HG03575 (cell line): ENCODE measurements around the gene FLT1.
A peak's percentile ranks its signal among the peaks of the same experiment; 100 is the strongest.

ENCODE experiments used
- ATAC-seq: cut with Tn5 transposase; IDR thresholded peaks from one replicate; pipeline ENCODE4 v1.9.1; 2021; ENCODE audit not compliant: unreplicated experiment, insufficient number of reproducible peaks, low FRiP score; ENCODE audit errors: extremely low read depth

The FLT1 gene

DNA sequence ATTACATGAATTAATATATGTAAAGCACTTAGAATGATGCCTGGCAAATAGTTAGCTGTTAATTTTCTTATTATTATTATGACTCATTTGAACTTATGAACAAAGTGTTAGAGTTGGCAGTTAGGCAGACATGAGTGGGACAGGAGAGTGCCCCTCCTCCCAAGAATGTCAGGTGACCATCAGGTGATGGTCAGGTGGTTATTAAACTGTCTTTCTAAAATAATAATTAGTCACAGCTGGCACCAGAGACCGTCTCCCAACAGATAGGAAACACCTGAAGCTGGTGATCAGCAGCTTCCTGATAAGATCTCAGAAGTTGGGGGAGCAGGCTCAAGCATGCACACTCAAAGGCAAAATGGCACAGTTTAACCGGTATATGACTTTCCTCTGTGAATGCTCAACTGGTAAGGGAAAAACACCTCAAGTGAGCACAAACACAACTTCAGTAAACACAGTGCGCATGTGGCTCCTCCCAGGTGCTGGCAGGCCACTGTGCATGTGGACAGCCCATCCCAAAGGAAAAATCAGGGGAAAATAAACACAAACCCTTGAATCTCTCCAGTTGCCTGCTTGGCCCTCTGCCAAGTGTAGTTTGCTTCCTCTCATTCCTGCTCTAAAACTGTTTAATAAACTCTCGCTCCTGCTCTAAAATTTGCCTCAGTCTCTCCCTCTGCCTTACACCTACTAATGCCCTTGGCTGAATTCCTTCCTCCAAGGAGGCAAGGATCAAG lies 54.0 kb downstream of the FLT1 start:
- ATAC-seq: no peak

DNA sequence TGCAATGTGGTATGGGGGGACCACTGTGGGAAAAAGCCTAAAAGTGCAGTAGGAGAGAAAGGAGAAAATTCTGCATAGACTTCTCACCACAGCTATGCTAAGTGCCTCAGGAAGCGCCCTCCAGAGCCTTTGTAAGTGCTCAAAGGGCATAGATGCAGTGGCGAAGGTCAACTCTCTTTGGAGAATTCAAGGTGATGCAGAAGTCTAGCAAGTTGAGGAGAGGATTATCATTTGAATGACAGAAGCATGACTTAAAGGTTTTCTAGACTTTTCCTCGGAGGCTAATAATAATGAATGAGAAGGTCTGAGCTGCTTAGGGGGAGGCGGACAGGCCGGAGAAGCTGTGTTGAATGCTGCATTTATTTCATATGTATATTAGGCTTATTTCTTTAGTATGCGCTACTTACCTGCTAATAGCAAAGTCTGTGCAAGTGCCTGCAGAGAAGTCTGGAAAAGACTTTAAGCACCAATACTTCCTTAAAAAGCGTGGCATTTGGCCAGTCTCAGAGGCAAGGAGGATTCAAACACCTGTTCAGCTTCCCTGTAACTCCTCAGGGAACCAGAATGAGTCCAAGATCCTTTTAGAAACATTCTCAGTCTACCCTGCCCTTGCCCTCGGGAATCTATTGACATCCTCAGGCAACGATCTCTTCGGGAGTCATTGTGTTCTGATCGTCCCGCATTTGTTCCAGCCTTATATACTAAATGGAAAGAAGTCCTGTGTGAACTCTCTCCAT lies 56.2 kb downstream of the FLT1 start:
- ATAC-seq: no peak

DNA sequence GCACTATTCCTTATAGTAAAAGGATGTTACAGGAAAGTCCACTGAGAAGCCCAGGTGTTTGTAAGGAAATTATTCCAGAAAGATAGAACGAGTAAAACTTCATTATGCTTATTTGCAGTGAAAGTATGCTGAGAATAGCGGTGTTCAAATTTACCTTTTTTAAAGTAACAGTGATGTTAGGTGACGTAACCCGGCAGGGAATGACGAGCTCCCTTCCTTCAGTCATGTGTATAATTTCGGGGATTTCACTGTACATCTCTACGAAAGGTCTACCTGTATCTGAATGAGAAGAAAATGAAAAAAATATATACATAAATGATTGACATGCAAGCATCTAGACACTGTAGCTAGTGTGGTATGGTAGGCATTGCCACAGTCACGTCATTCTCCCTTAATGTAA lies 56.9 kb downstream of the FLT1 start:
- no peak for ATAC-seq

DNA sequence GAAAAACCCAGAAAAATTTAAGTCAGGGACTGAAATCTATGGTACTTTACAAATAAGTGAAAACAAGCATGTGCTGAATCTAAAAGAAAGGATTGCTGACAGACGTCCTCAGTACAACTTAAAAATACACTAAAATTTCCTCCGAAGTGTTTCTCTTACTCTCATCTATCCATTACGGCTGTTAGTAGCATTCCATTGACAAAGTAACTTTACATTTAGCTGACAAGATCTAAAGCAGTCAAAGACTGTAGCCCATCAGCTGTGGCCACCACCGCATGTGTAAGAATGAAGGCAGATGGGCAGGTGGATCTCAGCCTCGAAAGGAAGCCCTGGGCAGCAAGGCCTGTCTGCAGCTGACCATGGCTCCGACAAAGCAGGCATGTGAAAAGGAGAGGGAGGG lies 59.0 kb downstream of the FLT1 start:
- ATAC-seq: no peak

DNA sequence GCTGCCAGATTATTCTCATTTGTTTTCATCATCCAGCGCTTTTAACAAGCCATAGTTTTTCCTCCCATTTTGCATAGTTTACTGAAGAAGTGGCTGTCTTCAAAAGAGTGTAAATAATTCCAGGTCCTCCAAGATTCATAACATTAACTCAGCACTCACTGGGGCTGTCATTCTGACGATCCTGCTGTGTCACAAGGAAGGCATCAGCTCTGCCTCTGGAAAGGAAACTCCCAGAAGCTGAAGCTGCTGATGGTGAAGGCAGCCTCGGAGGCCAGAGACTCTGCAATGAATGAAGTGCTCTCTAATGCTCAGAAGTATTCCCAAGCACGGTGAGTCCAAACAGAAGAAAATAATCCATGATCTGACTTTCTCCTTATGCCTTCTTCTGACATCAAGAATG lies 60.0 kb downstream of the FLT1 start:
- ATAC-seq: no peak

DNA sequence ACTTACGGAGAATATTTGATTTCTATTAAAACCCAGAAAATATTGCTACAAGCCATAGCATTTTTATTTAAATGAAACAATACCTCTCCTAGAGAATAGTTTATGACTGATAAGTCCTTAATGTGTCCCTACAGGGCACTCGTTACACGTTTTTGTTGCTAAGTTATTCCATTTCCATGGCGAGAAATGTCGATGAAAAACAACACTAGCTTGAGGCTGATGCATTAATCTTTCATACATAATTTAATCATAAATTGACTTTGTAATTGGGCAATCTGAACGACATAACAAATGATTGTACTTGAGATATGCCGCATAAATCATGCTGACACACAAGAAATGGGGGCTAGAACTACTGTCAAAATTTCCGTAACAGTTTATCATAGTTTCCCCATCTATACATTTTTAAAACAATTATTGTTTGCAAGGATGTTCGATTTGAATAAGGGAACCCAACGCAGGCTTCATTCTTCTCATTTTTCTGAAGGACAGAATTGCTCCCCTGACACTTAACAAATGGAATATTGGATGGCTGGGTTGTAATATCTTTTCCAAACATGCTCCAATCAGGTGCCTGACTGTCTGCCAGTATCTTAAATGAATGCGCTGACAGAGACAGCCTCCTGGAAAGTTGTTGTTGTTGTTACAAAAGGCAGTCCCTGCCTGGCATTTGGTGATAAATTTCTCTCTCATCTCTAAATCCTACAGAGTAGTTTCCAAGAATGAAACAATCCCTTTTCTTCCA lies 61.9 kb downstream of the FLT1 start:
- no peak for ATAC-seq

DNA sequence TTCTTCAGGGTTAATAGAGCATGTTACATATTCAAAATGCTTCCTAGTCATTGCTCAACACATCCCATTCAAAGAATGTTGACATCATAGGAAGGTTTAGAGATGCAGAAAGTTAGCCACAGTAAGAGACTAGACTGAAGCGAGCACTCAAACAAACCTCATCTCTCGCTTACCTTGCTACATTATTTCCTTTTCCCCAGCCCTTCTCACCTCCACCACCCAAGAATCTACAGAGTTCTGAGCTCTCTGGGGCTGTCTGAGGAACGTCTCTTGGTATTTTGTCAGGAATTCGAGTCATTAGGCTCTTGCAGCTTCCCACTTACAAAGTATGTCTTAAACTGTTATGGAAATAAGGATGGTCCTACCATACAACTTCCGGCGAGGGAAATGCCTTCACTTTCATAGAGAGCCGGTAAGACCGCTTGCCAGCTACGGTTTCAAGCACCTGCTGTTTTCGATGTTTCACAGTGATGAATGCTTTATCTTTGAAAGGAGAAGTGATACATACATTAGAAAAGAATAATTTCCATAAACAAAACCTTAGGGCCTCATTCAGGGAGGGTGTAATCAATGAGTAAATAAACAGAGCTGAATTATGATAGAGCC lies 65.1 kb downstream of the FLT1 start:
- peak; percentile 64 for ATAC-seq

DNA sequence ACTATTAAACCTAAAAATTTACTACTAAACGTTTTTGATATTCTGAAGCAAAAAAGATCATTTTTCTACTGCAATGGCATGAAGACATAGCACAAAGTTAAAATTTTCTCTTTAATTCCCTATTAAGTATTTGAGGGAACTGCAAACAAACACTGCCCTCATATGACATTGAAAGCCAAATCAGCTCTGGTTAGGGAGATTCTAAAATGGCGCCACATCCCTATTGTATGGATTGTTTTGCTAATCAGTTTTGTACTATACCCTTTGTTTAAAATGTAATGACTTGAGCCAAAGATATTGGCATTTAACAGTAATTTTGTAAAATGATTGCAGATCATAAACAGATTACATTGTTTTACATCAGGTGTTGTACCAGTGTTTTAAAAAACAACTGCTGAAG lies 65.8 kb downstream of the FLT1 start:
- ATAC-seq: no peak

DNA sequence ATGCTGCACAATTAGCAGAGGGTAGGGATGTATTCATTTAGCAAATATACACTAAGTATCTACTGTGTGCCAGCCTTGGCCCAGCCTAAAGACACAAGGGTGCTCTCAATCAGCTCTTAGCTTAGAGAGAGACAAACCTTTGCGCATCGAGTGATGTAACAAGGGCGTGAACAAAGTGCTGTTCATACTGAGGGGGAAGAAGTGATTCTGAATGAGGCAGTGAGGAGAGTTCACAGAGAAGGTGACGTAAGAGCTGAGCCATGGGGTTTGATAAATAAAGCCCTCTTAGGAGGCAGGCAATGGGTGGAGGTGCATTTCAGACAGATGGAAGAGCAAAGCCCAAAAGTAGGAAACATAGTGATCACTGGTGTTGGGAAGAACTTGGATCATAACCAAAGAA lies 68.5 kb downstream of the FLT1 start:
- no peak for ATAC-seq

DNA sequence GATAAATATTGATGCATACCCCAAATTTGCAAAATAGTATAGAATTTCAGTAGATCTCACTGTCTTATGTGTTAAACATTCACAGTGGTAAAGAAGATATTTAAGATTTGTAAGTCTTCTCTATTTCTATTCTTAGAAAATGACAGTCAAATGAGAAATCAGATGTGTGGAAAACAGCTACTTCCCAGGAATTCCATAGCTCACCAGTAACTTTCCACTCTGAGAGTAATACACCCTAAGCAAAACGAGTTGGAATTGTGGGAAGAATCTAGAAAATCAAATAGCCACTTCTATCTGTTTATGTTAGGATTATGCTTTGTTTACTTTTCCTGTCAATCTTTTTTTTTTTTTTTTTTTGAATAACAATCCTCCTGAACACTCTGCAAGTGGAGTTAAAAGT lies 69.1 kb downstream of the FLT1 start:
- ATAC-seq: no peak

DNA sequence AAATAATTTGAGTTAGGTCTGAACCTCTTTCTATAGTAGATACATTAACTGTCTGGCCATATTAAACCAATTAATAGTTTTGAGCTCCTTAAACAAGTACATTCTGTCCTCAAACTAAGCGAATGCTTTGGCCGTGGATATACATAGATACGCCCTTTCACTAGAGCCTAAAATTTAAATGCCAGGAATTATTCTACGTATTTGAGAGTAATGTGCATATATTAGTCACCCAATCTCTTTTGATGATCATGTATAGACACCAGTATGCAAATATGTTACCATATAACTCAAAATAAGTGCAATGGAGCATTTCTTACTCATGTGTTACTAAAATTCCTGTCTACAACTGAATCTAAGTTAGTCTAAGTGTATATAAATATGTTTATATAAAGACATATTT lies 70.4 kb downstream of the FLT1 start:
- ATAC-seq: no peak

DNA sequence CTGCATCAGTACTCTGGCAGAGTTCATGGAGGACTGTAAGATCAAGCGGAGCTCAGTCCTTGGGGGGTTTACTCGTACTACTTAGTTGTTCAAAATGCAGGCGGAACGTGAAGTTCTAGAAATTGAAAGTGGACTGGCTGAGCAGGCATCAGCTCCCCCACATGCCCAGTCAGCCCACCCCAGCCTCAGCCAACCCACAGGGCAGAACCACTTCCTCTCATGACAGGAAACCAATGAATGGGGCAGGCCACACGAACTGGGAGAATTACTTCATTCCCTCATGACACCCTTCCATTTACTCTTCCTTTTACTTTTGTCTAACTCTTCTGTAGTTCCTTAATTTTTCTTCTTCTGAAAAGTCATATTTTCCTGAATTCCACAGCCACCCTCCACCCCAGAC lies 71.9 kb downstream of the FLT1 start:
- no peak for ATAC-seq

DNA sequence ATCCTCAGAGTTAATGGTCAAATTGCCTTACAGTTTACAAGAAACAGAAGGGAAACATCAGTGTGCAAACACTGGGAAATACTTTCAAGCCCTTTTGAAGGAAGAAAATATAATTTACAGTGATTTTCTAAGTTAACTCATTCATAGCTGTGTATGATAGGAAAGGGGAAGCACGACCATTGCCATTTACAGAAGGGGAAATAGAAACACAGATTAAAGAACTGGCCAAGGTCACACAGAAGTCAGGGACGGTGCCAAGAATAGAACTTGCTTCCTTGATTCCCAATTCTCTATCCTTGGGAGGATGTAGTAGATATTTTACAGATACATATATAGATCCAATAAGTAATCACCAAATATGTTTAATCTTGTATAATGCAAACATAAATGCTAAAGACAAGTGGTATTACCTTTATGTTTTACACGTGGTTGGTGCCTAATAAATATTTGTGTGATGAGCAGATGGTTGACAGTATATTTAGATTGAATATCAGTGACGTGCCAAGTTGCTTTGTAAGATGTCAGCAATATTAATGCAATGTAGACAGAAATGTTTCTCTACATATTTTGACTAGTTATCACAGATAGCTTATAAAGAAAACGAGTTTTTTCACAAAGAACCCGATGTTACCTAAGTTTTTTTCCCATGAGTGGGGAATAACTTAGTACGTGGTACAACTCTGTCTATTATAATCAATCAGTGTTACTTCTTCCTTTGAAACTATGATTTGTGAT lies 73.1 kb downstream of the FLT1 start:
- ATAC-seq: no peak

DNA sequence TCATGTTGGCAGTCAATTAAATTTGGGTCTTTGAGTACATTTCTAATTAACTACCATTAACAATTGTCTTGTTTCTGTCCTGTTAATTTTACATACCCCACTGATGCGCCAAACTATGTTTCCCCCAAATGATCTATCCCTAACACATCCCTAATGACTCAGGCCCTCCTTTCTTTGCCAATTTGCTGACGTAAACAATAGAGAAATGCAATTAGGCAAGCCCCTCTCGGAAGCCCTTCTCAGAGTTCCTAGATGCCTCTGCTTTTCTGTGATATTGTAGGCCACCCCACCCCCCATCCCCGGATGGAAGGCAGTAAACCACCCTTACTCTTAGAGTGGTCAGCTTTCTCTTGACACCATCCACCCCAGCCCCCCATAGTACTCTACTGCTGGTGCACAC lies 74.2 kb downstream of the FLT1 start:
- no peak for ATAC-seq

DNA sequence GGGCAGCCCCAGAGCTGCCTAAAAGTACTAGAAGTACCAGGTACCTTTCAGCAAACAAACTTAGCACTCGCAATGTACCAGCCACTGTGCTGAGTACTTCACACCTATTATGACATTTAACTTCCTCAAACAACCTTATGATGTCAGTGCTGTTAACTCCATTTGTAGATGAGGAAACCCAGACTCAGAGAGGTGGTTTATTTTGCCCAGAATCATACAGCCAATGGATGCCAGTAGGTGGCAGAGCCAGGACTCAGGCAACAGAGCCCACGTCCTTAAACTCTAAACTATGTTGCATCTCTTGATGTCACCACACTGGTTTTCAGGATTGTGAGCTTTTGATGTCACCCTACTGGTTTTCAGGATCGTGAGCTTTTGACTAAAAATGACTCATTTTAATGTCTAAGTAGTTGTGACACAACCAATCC lies 78.9 kb downstream of the FLT1 start:
- ATAC-seq: no peak

DNA sequence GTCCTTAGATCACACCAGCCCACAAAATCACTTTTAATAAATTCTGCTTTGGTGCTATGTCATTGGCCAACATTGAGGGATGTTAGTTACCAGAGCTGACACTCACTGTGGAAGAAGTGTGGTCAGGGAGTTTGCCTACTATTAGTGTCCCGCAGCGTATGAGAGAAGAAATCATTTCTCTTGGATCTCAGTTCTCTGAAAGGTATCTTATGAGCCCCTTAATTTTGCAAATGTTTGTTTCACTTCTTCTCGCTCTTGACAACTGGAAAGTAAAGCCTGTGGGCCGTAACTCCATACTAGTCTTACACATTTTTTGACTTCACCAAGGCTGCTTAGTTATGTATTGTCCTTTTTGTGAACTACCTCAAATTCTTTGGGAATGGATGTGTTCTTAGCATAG lies 80.9 kb downstream of the FLT1 start:
- ATAC-seq: no peak

DNA sequence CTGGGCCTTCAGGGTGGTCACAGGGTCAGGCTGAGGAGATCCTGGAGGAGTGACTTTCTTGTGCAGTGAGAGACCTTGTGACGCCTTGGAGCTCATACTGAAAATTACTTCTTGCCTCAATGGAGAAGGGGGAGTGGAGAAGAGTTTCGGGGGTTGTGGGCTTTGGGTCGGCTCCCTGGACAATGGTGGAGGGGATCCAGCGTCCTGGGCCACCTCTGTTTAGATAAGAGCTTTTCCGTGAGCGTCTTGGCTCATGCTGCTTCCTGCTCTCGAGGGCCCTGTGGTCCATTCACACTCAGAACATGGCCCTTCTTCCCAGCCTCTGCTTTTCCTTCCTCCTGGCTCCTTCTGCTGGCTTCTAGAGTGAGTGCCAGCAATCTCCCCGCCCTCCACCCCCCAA lies 81.9 kb downstream of the FLT1 start:
- ATAC-seq: no peak

DNA sequence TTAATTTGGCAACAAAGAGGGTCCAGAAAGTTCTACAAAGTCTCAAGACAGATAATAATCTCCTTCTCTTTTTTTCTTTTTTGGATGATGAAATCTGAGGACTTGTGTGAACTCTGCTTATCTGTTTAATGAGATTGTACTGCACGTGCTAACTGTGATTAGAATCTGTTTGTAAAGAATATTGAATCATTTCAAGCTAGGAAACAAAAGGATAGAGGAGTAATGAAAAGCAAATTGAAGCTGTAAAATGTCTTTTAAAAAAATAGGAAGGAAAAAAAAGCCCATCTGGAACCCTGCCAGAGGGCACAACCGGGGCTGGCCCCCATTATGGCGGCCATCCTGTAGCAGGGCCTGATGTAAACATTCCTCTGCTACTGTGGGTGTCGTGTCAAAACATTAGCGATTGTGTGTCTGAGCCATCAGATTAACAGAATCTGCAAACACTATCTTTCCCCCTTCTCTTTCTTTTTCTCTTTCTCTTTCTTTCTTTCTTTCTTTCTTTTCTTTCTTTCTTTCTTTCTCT lies 83.0 kb downstream of the FLT1 start:
- no peak for ATAC-seq

DNA sequence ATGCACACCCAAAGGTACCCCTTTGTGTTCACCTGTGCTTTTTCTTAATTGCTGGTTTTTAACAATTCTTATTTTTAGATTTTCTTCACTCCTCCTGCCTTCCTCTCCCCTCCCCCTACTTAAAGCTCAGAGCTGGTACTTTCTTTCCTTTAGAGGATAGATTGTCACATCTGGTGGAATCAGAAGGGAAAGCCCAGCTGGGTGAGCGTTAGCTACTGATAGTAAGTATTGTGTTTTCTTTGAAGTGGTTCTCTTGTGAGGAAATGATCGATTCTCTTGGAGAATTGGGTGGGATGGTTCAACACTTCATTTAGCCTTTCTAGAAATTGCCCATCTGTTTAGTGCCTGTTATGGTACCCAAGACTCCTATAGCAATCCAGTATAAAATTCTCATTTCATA lies 84.8 kb downstream of the FLT1 start:
- ATAC-seq: no peak
